ENCODE results near the gene NUP50. TPM values are rescaled to one million over a fixed set of nuclear protein-coding genes. Genes with fewer than 3 reads are reported as not detected.

Gene NUP50
- total RNA-seq, 1 donor from 2014 or later: 45.6 TPM

DNA sequence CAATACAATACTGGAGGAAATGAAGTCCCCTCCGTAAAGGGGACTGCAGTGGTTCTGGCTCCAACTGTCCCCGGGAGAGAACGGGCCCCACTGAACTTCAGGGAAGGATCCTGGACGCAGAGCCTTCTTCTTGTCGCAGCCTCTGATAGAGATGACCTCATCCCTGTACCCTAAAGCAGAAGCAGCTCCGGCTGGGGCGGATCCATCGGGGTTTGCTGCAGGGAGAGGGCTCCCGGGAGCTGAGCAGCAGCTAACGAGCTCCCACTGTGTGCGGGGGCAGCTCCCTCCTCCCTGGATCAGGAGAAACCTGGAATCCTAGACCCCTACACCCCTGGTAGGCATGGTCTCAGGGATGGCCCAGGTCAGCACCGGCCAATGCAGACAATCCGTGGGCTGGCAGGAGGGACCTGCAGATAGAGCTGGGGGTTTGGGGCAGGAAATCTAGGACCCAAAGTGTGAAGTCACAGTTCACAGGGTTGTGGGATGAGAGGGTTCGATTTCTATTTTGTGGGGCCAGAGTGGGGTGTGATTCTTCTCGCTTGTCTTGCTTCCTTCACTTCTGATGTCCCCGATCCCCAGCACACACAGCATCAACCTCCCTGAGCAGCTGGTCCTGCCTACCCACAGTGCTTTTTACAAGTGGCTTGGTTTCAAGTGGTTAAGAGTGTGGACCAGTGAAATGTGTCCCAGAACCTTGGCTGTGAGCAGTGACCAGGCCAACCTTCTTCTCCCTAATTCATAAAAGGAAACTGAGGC lies 64.1 kb downstream of the NUP50 start:
- no peak for DNase-seq (ENCODE audit: low read depth in 2 of 2)

DNA sequence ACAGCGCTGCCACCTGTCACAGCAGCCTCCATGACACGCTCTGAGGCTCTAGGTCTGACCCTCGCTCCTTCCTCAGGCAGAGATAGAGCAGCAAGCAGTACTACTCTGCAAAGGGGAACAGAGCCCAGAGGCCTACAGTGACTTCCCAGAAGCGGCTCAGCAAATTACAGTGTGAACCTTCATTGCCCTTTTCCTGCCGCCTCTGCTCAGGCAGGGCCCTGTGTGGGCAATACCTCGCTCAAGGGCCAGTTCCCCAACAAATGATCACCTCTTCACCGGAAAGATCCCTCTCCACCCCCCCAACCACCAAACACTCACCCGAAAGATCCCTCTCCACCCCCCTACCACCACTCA lies 64.7 kb downstream of the NUP50 start:
- no peak for DNase-seq (ENCODE audit: low read depth in 2 of 2)

DNA sequence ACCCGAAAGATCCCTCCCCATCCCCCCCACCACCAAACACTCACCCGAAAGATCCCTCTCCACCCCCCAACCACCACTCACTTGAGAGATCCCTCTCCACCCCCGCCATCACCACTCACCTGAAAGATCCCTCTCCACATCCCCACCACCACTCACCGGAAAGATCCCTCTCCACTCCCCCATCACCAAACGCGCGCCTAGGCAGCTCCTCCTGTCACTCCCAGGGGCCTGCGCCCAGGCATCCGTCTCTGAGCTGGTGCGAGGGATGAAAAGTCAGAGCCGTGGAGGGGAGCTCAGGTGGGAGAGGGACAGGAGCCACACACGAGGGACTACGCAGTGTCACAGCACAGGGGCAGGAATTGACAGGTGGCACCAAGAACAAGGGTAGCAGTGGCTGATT lies 65.5 kb downstream of the NUP50 start:
- no peak for DNase-seq (ENCODE audit: low read depth in 2 of 2)

DNA sequence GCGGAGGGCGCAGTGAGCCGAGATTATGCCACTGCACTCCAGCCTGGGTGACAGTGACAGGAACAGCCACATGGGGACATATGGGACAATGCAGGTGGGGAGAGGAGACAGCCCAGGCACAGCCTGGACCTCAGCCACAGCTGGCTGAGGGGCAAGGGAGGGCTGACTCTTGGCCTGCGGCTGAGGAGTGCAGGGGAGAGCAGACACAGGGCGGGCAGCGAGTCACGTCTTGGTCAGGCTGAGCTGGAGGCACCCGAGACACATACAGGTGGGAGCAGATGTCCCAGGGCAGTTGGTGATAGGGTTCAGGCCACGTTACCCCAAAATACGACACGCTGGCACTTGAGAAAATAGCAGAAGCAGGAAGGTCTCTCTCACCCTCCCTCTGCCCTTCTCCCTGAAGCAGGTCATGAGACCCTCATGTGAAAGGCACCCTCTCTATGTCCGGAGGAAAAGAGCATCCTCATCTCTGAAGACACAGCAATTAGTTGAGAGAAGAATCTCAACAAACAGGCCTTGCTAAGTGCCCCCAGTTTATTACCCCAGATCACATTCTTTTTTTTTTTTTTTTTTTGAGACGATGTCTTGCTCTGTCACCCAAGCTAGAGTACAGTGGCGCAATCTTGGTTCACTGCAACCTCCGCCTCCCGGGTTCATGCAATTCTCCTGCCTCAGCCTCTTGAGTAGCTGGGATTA lies 66.4 kb downstream of the NUP50 start:
- DNase-seq (ENCODE audit: low read depth in 2 of 2): no peak

DNA sequence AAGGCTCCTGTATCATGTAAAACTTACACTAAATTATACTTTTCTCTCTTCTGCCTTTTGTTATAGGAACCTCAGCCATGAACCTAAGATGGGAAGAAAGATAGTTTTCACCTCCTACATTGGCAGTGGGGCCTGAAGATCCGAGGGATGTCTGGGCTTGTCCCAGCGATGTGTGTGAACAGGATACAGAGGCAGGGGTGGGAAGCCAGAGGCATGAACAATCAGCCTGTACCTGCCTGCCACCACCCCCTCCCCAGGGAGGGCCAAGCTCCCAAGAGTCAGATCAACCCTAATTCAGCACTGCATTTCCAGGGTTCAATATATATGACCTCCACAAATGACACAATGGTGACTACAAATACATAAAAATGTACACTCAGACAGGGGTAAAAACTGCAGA lies 67.6 kb downstream of the NUP50 start:
- DNase-seq (ENCODE audit: low read depth in 2 of 2): no peak

DNA sequence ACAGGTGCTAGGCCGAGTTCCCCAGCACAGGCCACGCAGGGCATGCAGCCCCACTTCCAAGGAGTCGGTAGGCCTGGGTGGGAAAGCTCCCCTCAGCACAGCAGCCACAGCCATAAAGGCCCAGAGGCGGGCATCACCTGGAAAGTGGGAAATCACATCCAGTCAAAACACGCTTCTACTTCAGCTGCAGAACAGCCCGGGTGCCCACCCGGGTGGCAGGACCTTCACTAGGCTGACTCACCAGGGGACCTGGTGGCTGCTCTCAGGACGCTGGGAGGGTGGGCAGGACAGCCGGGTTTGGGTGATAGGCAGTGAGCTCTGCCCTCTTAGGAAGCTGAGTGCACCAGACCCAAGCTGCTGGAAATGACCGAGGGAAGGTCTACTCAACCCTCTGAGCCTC lies 69.7 kb downstream of the NUP50 start:
- no peak for DNase-seq (ENCODE audit: low read depth in 2 of 2)

DNA sequence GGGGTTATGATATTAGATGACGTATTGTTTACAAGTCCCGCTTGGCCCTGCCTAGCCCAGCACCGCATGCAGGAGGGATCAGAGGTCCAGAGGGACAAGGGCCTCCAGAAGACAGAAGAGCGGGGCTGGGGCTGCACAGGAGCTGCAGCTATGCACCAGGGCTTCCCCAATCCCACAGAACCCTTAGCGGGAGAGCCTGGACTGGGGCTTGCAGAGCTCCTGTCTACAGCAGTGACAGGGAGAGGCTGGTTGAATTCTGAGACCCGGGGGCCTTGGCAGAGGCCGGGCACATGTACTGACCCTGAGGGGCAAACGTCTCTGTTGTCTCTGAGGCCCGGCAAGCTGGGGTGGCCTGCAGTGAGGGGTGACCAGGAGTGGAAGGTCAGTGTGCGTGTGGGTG lies 70.1 kb downstream of the NUP50 start:
- DNase-seq (ENCODE audit: low read depth in 2 of 2): no peak

DNA sequence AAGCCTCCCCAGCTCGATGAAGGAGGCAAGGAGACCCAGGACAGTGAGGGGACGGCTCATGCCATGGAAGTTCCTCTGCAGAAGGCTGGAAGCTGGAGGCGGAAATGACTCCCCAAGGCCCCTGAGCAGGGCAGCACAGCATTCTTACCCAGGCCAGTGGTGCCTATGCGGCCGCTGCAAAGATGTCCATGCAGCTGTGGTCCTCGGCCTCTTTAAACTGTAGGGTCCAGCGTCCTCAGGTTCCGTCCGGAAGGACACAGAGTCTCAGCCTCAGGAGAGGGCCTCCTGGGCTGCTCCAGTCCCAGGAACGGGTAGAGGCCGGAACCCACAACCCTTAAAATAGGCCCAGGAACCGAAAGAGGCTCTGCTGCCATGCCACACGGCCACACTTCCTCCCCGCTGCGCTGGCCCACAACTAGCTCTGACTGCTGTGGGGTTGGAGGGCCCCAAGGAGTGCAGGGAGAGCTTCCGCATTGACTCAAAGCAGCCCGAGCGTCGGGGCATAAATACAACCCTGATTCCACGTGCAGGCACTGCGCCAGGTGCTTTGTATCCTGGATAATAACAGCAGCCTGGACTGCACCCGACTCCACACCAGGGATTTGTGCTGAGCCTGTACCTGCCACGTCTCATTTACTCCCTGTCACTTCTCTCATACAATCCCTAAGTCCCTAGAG lies 71.5 kb downstream of the NUP50 start:
- DNase-seq (ENCODE audit: low read depth in 2 of 2): no peak

DNA sequence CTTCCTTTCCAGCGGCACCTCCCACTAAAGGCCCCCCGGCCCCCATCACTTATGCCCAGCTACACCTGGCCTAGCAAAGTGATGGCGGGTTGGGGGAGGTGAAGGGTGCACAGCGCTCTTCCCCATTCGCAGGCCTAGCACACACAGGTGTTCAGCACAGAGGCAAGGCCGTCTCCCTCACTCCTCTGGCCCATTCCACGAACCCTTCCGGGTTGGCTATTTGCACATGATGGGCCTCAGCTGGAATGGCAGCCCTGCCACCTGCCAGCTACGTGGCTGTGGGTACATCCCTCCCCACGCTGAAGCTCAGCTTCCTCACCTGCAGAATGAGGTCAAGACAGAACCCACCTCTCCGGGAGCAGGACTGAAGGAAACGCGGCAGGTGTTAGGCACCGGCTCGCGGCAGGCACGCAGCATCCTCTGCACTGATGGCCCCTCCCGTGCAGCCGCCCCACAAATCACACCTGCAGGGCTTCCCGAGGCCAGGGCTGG lies 72.2 kb downstream of the NUP50 start:
- no peak for DNase-seq (ENCODE audit: low read depth in 2 of 2)

DNA sequence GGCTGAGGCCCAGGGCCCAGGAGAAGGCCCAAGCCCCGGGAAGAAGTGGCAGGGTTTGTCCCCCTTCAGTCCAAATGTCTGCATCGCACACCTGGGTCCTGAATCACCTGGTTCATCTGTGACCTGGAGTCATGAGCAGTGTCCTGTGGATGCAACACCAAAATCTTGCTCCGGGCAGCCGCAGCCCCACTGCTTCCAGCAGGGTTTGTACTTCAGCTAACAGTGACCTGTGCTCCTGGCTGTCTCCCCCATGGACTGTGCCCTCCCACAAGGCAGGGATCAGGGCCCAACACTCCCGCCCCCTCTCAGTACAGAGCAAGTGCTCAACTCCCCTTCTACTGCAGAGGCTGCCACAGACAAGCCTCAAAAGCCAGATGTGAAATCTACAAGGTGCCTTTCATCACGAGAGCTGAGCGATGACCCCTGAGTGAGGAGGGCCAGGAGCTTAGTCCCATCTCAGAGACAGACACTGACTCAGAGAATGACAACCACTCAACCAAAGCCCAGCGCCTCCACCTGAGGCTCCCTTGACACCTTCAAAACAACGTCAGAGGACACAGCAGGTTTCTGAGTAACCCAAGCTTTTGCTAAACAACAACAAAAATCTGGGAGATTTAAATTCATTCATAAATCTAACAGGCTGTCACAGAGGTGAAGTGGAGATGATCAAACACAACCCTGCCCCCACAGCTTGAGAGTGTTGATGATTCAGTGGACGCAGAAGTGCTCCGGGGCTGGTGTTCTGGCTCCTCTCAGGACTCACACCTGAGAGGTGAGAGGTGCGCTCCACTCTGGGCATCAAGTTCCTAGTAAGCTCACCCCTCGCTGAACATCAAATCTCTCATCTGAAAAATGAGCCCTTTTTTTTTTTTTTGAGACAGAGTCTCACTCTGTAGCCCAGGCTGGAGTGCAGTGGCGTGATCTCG lies 73.6 kb downstream of the NUP50 start:
- DNase-seq (ENCODE audit: low read depth in 2 of 2): no peak

Other genes starting within 250 kb of the NUP50 start
- 0.13 TPM in 1 of 2 replicates, not detected in the other for gene PHF21B, start 153.9 kb upstream of the NUP50 start, total RNA-seq
- gene KIAA0930, start 77.0 kb downstream of the NUP50 start, total RNA-seq: 39.3 and 57.7 TPM in 2 replicates
- not detected in 2 replicates for gene UPK3A, start 121.0 kb downstream of the NUP50 start, total RNA-seq
- gene FAM118A, start 146.0 kb downstream of the NUP50 start, total RNA-seq: 9.0 and 25.2 TPM in 2 replicates
- gene SMC1B, start 249.7 kb downstream of the NUP50 start, total RNA-seq: under 0.01 TPM in 2 replicates
- gene RIBC2, start 249.8 kb downstream of the NUP50 start, total RNA-seq: 0.25 and 0.39 TPM in 2 replicates